ENCODE measurements around the gene VEPH1.

DNA sequence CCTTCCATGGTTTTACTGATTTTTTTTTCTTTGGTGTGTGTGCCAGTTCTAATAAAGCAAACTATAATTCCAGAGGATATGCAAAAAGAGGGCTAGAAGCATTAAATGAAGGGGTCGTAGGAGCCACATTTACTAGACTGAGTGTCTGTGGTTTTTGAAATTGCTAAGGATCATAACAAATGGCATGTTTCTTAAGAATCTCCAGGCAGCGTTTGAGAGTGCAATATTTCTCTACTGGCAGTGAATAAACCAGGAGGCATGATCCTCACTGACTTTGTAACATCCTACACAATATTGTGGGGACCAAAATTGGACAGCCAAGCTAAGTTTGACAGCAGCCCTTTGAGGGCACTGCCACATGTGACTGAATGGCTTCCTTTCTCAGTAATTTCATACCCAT lies 227.4 kb downstream of the VEPH1 start:
- TF ChIP-seq, protein P1, sequence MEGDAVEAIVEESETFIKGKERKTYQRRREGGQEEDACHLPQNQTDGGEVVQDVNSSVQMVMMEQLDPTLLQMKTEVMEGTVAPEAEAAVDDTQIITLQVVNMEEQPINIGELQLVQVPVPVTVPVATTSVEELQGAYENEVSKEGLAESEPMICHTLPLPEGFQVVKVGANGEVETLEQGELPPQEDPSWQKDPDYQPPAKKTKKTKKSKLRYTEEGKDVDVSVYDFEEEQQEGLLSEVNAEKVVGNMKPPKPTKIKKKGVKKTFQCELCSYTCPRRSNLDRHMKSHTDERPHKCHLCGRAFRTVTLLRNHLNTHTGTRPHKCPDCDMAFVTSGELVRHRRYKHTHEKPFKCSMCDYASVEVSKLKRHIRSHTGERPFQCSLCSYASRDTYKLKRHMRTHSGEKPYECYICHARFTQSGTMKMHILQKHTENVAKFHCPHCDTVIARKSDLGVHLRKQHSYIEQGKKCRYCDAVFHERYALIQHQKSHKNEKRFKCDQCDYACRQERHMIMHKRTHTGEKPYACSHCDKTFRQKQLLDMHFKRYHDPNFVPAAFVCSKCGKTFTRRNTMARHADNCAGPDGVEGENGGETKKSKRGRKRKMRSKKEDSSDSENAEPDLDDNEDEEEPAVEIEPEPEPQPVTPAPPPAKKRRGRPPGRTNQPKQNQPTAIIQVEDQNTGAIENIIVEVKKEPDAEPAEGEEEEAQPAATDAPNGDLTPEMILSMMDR (IDR thresholded peaks at IDR 0.05): no peak
- no peak for TF ChIP-seq EP300 (IDR thresholded peaks at IDR 0.05)
- no peak for TF ChIP-seq POLR2A (IDR thresholded peaks at IDR 0.05)

Measured in tibial nerve (tissue), 4 donors.